ENCODE results near the gene TSR2.

Gene TSR2, protein sequence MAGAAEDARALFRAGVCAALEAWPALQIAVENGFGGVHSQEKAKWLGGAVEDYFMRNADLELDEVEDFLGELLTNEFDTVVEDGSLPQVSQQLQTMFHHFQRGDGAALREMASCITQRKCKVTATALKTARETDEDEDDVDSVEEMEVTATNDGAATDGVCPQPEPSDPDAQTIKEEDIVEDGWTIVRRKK

DNA sequence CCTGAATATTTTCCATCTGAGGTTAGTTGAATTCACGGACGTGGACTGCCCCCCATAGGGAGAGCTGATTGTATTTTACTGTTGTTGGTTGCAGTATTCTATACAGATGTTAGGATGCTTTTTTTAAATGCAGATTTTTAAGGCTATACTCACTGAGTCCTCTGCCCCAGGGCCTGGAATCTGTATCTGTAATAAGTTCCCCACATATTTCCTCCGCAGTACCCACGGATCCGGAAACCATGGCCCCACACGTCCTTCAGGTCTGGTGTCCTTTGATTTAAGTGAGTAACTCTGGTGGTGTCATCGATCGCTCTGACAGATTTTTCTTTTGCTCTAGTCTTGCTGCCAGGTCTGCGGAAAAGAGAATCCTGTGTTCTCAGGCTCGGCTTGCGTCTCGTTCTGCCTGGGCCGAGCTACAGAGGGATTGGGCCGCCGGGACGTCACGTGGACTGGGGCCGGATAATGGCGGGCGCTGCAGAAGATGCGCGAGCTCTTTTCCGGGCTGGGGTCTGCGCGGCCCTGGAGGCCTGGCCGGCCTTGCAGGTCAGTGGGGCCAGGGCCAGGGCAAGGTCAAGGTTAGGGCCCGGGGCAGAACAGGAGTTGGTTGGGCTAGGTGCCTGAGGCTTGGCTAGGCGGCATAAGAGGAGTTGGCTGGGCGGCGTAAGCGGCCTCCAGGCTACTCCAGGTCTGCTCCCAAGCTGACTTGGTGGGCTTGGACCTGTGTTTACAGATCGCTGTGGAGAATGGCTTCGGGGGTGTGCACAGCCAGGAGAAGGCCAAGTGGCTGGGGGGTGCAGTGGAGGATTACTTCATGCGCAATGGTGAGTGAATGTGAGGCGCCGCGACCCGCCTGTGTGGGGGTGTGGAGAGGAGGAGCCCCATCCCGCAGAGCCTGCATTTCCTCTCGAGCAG is at the start of gene TSR2:
Gene TSR2 (plus strand): TSS at position 445 of the 912 bp plus-strand sequence. CDS start 18 bp downstream, at position 463.
- DNase-seq (ENCODE audit: low read depth, low spot score): peak; percentile 58

DNA sequence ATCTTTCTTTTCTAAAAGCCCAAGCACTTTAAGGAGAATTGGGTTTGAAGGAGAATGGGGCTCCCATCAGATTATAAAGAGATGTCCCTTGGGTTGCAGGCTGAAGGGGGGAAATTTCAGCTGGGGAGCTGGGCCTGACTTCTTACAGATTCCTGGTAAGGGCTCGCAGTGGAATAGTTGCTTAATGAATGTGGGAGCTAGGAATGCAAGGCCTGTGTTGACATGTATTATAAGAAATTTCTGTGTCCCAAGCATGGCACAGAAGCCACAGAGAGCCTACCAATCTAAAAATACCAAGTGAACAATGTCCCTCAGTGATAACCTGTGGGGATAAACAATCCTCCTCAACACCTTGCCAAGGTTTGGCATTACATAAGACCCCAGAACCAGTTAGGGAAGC is 43.1 kb upstream of the TSR2 start:
- no peak for DNase-seq (ENCODE audit: low read depth, low spot score)

DNA sequence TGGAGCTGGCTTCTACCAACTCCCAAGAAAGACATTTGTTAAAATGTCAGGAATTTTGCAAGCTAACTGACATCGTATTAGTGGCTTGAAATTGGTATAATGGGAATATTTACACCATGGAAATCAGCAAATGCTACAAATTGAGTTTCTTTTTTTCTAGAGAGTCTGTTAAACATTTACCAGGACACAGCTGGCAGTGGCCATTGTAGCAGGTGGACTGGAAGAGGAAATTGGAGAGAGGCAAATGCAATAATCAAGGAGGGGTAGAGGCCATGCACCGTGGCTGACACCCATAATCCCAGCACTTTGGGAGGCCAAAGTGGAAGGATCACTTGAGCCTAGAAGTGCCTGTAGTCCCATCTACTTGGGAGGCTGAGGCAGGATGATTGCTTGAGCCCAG is 32.9 kb upstream of the TSR2 start:
- no peak for DNase-seq (ENCODE audit: low read depth, low spot score)

DNA sequence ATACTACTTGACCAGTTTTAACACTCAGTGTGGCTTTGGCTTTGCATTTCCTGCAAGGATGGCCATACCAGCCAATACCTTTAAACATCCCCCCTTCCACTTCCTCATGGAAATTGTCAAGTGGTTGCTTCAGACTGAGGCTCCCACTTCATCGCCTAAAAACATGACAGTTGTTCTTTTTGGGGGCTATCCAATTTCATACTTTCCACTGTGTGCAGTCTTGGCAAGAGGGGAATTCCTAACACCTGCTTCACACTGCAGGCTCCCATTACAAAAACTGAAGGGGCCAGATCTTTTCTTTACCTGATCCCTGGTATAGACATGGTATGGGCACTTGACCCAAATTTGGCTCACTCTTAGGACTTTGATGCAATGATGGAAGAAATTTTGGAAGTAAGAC is 28.5 kb upstream of the TSR2 start:
- DNase-seq (ENCODE audit: low read depth, low spot score): no peak

DNA sequence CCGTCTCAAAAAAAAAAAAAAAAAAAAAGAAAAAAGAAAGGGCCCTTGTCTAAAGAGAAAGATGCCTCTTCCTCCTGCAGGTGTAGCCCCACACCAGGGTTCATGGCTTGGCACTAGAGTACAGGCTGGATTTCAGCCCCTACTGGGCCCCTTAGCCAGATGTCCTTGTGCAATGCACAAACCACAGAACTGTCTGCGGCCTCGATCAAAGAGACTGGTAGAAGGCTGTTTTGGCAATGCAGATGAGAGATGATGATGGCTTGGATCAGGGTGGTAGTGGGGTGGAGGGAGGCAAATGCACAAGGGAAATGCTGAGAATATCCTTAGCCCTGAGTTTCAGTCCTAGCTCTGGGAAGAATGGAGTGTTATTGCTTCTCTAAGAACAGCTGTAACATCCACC is 26.5 kb upstream of the TSR2 start:
- no peak for DNase-seq (ENCODE audit: low read depth, low spot score)

DNA sequence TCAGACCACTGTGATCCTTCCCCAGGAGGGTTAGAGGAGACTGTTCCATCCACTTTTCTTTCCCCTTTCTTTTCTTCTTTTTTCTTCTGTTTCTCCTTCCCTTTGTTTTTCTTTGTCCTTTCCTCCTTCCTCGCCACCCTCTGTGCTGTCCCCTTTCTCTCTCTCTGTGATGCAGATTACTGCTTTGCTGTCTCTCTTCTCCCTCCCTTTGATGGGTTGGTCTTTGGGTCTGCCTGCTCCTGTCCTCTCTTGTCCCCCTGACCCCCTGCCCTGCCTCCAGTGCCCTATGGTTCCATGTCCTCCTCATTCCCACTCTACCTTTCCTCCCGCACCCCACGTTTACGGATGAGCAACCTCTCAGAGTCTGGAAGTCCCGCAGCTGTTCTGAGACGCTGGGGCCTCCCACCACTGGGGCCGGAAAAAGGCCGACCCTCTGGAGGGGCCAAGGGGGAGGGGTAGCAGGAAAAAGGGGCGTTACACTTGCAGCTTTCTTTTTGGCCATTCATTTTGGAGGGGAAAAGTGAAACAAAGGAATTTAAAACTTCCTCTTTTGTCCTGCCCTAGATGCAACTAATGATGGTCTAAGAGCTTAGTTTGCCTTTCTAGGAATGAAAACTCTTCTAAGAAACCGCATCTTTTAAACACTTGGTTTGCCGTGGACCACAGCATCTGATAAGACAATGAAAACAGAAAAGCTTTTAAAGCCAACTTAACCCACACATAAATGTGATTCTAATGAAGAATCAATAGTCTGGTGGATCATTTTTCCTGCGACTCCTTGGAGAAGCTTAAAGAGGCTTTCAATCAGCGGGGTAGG is 24.5 kb upstream of the TSR2 start:
- no peak for DNase-seq (ENCODE audit: low read depth, low spot score)

DNA sequence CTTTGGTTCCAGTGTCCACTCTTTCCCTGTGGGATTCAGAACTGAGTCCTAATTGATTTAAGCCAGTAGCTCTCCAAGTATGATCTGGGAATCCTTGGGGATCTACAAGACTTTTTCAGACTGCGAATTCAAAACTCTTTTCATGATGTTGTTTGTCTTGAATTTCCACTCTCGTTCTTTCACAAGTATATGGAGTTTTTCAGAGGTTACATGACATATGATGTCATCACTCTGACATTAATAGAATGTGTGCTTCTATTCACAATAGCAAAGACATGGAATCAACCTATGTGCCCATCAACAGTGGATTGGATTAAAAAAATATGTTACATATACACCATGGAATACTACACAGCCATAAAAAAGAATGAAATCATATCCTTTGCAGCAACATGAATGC is 23.2 kb upstream of the TSR2 start:
- no peak for DNase-seq (ENCODE audit: low read depth, low spot score)

DNA sequence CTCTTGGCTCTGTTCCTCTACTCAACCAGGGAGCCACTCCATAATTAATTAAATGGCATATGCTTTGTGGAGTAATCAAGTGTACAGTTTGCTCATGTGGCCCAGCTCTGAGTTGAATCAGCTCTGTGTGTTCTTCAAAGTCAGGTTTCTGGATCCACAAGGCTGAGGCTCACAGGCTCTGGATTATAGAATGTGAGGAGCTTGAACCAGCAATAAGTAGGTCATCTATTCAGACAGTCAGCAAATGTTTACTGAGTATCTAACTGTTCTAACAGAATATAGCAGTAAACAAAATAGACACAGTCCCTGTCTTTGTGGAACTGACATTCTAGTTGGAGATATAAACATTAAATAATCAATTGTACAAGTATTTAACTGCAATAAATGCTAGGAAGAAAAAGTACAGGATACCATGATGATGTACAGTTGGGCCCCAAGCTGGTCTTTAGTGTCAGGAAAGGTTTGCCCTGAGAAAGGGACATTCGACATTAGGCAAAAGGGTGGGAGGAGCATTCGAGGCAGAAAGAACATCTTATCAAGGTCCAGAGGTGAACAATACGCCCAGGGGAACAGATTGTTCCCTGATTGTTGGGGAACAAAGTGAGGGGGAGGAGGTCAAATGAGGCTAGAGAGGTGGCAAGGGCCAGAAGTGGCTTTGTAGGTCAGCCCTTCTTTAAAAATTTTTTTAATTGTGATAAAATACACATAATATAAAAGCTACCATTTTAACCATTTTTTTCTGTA is 20.5 kb upstream of the TSR2 start:
- no peak for DNase-seq (ENCODE audit: low read depth, low spot score)

DNA sequence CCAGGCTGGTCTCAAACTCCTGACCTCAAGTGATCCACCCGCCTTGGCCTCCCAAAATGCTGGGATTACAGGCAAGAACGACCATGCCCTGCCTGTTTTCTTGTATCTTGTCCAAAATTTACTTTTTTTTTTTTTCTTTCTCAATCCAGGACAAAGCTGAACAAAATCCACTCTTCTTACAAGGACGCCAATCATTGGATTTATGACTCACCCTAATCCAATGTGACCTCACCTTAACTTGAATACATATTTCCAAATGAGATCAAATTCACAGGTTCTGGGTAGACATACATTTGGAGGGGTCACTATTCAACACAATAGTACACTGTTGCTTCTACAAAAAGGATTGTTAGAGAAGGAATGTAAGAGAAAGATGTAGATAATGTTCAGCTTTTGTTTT is 18.0 kb upstream of the TSR2 start:
- no peak for DNase-seq (ENCODE audit: low read depth, low spot score)

DNA sequence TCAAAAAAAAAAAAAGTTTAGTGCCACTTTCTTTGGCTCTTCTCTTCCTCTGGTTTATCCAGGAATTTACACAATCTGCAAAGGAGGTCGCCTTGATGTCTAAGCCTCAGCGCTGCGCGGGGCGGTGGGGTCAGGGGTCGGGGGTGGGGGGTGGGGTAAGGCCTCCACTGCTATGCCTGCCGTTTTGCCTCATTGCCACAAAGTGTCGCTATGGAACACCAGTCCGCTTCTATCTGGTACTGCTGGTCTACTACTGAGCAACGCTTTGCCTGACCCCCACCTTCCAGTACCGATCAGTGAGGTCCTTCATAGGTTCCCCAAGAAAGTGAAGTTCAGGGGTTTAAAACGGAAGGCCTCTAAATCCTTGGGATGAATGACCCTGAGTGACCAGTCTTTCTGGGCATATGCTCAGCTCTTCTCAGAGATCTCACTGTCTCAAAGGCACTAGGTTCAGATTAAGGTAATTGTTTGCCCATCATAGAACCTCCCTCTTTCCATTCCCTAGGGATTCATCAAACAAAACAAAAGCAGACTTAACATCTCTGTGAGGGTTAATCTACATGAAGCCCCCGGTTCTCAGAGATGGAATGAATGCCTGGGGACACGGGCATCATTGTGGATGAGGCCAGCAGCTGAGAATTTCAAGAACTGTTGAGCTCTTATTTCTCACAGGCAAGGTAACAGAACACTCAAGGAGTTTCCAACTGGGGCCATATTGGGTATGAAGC is 16.9 kb upstream of the TSR2 start:
- DNase-seq (ENCODE audit: low read depth, low spot score): no peak

DNA sequence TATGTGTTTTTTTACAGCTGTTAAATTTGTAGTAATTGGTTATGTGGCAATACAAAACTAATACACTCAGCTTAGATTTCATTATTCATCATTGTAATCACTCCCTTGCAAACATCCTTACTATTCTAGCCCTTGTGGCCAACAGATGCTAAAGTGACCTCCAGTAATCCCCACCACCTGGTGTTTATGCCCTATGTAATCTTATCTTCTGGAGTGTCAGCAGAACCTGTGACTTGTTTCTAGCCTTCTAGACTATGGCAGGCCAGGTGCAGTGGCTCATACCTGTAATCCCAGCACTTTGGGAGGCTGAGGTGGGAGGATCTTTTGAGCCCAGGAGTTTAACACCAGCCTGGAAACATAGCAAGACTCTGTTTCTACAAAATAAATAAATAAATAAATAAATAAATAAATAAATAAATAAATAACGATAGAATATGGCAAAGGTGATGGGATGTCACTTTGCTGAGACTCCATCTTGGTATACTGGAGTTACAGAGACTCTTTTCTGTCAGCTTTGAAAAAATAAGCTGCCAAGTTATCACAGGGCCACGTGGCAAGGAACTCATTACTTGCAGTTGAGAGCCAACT is 12.3 kb upstream of the TSR2 start:
- DNase-seq (ENCODE audit: low read depth, low spot score): no peak

DNA sequence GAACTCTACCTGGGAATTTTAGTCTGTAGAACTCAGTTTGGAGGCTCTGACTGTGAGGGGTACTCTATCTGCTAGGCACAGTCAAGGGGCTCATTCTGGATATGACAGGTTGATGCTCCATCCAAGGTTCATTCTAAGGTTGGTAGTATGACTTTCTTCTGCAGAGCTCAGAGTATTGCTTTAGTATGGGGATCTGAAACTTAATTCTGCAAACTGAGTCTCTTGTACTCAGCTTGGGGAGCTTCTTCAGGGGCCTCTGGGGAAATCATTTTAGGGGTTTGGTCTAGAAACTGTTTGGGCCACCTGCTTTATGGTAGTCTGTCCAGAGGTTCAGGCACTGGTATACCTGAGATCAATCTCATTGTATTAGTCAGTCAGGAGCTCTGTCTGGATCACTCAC is 9.7 kb upstream of the TSR2 start:
- DNase-seq (ENCODE audit: low read depth, low spot score): no peak

DNA sequence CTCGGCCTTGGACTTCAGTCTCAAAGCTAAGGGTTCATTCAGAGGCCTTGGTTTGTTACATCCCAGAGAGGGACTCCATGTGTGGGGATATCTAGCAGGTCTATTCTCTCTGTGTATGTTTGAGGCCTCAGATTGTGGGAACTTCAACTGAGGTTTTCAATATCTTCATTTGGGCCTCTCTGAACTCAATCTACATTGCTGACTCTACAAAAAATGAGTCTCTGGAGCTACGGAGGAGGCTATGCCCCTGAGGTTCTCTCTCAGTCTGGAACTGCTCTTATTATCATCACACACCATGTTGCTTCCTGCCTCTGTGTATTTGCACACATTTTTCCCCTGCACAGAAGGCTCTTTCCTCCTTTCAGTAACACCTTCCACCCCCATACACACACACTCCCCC is 5.1 kb upstream of the TSR2 start:
- no peak for DNase-seq (ENCODE audit: low read depth, low spot score)

DNA sequence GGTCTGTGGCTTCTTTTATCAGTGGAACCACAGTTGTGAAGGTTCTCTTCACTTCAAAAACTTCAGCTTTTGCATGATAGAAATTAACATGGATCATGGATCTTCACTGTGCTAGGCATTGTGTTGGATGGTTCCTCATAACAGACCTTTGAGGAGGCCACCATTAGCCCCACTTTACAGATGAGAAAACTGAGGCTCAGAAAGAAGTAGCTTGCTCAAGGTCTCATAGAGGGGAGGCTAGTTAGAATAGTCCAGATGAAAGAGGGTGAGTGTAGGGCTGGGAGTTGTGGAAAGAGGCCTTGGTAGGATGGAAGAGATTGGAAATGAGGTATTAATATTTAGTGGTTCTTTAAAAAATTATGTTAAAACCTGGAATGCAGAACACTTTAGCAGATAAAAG is 2.6 kb downstream of the TSR2 start:
- DNase-seq (ENCODE audit: low read depth, low spot score): no peak

DNA sequence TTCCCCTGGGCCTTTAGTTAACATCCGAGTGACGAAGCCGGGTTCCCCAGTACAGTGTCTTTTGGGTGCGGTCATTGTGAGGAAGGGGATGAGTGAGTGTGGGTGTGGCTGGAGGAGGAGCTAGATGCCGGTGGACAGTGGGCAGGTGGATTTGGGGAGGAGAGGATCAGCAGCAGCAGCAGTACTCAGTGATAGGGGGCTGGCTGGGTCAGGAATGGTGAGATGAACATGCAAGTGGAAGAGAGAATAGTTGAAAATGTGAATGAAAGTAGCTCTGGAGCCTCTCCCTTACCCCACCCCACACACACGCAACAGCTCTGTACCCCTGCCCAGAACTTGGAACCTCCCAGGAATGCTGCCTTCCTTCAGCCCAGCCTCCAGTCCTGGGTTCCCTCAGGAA is 4.5 kb downstream of the TSR2 start:
- no peak for DNase-seq (ENCODE audit: low read depth, low spot score)

DNA sequence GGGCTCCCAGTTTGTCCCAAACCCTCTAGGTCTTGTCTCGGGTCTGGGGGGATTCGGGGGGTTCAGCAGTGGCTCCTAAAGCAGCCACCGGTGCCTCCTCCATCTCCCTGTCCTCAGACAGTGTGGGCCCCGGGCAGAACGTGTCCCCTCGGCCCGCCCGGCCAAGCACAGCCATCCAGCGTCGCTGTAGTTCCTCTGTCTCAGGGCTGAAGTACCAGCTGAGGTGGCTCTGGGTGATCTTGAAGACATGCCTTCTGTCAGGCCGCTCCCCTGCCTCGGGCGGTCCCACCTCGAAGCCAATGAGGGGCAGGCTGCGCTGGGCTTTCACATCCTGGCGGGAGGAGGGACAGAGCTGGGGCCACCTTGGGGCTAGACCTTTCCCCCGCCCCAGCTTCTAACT is 5.9 kb downstream of the TSR2 start:
- DNase-seq (ENCODE audit: low read depth, low spot score): no peak

DNA sequence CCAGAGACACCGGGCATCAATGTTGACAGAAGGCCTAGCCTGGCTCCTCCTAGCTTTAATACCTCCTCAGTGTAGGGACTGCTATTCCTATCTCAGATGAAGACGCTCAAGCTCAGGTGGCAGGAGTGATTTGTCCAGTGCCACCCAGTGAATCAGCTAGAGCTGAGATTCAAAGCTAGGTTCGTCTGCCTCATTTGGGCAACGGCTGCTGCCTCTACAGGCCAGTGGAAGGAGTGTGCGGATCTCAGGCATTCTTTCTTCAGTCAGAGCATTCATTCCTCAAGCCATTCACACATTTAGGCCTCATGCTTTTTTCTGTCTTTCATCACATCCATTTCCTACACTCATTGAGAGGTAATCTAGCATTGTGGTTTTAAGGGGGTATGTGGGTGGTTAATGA is 7.3 kb downstream of the TSR2 start:
- DNase-seq (ENCODE audit: low read depth, low spot score): no peak

DNA sequence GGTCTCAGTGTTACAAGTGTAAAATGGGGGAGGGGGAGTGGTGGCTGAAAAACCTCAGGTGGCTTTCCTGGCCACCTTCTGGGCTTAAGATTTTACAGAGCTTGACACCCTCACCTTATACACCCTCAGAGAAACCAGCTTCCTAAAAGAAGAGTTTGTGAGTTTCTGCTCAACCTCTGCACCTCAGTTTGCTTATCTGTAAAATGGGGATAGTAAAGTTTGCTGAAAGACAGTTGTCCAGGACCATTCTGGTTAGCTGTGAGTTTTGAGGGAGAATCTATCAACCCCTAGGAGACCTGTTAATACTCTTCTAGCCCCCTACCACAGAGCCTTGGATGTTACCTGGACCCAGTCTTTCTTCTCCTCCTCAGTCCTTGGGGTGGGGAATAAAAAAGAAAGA is 9.7 kb downstream of the TSR2 start:
- DNase-seq (ENCODE audit: low read depth, low spot score): no peak

DNA sequence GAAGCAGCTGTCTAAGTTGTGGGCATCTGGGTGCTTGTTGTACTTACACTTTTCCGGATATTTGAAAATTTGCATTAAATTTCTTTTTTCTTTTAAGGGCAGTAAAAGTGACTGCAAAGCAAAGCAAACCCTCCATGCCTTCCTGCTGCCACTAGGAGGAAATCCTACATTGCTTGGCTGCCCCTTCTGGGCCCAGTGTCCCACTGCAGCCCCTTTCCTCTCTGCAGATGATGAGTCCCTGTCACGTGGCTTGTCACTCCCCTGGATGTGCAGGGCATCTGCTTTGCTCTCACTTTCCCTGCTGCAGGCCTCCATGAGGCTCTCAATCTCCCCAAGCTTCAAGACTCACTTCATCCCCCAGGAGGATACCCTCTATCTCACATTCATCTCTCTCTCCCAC is 12.7 kb downstream of the TSR2 start:
- DNase-seq (ENCODE audit: low read depth, low spot score): no peak

DNA sequence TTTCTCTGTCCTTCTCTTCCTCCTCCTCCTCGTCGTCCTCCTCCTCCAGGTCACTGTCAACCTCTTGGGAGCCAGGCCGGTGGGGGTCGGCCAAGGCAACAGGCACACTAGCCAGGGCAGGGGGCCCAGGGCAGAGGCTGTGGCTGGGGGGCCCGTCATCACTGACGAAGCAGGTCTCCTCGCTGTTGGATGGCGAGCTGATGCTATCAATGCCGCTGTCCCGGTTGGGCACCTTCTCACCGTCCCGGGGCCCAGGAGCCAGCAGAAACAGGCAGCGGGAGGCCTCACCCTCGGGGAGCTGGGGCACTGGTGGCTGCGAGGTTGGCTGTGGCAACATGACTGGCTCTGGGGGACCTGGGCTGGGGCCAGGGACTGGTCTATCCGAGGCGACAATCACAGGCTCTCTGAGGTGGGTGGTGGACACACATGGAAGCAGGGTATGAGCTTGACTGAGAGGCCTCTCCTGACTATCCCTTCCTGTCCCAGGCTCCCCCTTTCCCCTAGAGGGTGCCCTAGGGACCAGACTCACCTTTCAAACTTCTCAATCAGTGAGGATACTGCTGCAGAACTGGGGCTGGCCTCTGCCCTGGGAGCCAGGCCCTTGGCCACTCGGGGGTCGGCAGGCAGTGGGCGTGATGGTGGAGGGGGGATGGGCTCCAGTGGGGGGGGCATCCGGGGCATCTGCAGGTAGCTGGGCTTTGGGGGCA is 30.0 kb downstream of the TSR2 start:
- no peak for DNase-seq (ENCODE audit: low read depth, low spot score)
